Measurements from ENCODE around the gene SYNGR3. TPM values are rescaled to one million over a fixed set of nuclear protein-coding genes. Genes with fewer than 3 reads are reported as not detected.

Gene SYNGR3
- polyA plus RNA-seq, 1 donor from 2014 or later = 61.0 TPM

DNA sequence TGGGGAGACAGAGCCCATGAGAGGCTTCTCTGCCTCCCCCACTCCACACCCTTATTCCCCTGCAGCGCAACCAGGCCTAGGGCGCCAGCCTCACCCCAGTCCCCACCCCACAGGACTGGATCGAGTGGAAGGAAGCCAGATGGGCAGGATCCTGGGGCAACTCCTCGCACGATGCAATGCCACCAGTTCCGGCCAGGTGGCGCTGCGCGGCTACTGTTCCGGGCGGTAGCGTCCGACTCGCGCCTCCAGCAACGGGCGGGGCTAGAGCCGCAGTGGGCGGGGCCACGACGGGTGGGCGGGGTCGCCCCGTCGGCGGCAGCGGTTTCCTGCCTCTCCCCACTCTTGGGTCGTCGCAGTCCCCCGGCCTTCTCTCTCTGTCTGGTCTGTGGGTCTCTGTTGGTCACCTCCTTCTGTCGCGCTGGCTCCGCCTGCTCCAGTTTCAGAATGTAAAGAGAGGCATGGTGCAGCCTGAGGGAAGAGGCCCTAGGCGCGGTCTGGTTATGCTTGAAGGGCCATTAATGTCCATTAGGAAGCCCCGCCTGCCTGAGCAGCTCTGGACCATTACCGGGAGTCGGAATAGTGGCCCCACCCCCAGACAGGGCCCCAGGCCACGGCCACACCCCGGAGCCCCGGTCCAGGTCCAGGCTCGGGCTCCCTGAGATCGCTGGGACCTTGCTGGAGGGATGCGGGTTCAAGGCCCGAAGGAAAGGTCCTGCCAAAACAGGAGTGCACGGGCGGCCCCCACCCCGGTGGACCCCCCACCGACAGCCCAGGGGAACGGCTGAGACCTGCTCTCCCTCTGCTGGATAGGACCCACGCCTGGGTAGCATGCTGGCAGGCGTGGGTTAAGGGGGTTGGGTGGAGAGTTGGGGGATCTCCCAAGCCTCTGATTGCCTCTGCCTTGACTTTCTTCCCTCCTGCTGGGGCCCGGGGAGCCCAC, 33.6 kb downstream of the SYNGR3 start:
- Histone ChIP-seq H3K4me2 (ENCODE audit: low read length) (no peak overlapping the region), H4K20me1 (ENCODE audit: insufficient read depth) (no peaks in the 10 kb centered on the region), H3K79me2 (replicated peaks; ENCODE audit: insufficient read depth, low read length) (no peaks in the 10 kb centered on the region), H3K27ac (ENCODE audit: low read length) (no peak overlapping the region), H3K36me3 (ENCODE audit: insufficient read depth, low read length) (no peaks in the 10 kb centered on the region), H2AFZ (ENCODE audit: low read depth, low read length) (no peak overlapping the region), H3K9ac (ENCODE audit: low read length) (peak overlapping the region; percentile 44), H3K9me2 (ENCODE audit: insufficient read depth, low read length) (no peaks in the 10 kb centered on the region), H3F3A (ENCODE audit: insufficient read depth, low read length, poor library complexity, severe bottlenecking) (no peaks in the 10 kb centered on the region), H3K4me3 (ENCODE audit: low read length) (peak overlapping the region; percentile 52), H3K9me3 (ENCODE audit: low read length) (no peaks in the 10 kb centered on the region), H3K27me3 (ENCODE audit: insufficient read depth, low read depth, low read length) (peaks cover 55% of the 10 kb centered on the region)
- TF ChIP-seq POLR2AphosphoS5 (IDR thresholded peaks at IDR 0.05) (no peak), MXI1 (conservative IDR thresholded peaks at IDR 0.05; ENCODE audit: poor library complexity, severe bottlenecking) (peak; percentile 29), TAF1 (IDR thresholded peaks at IDR 0.05; ENCODE audit: low read depth) (no peak), SMC3 (conservative IDR thresholded peaks at IDR 0.05; ENCODE audit: poor library complexity) (peak; percentile 84), EP300 (conservative IDR thresholded peaks at IDR 0.05; ENCODE audit: poor library complexity, severe bottlenecking) (no peak), EZH2 (IDR thresholded peaks at IDR 0.05; ENCODE audit: borderline replicate concordance, insufficient read depth, low read length, poor library complexity, severe bottlenecking) (no peak), RAD21 (conservative IDR thresholded peaks at IDR 0.05) (peak; percentile 80)
- TF ChIP-seq, protein P1, sequence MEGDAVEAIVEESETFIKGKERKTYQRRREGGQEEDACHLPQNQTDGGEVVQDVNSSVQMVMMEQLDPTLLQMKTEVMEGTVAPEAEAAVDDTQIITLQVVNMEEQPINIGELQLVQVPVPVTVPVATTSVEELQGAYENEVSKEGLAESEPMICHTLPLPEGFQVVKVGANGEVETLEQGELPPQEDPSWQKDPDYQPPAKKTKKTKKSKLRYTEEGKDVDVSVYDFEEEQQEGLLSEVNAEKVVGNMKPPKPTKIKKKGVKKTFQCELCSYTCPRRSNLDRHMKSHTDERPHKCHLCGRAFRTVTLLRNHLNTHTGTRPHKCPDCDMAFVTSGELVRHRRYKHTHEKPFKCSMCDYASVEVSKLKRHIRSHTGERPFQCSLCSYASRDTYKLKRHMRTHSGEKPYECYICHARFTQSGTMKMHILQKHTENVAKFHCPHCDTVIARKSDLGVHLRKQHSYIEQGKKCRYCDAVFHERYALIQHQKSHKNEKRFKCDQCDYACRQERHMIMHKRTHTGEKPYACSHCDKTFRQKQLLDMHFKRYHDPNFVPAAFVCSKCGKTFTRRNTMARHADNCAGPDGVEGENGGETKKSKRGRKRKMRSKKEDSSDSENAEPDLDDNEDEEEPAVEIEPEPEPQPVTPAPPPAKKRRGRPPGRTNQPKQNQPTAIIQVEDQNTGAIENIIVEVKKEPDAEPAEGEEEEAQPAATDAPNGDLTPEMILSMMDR (IDR thresholded peaks at IDR 0.05; ENCODE audit: poor library complexity, severe bottlenecking) = peak; percentile 89
- TF ChIP-seq, protein P2, sequence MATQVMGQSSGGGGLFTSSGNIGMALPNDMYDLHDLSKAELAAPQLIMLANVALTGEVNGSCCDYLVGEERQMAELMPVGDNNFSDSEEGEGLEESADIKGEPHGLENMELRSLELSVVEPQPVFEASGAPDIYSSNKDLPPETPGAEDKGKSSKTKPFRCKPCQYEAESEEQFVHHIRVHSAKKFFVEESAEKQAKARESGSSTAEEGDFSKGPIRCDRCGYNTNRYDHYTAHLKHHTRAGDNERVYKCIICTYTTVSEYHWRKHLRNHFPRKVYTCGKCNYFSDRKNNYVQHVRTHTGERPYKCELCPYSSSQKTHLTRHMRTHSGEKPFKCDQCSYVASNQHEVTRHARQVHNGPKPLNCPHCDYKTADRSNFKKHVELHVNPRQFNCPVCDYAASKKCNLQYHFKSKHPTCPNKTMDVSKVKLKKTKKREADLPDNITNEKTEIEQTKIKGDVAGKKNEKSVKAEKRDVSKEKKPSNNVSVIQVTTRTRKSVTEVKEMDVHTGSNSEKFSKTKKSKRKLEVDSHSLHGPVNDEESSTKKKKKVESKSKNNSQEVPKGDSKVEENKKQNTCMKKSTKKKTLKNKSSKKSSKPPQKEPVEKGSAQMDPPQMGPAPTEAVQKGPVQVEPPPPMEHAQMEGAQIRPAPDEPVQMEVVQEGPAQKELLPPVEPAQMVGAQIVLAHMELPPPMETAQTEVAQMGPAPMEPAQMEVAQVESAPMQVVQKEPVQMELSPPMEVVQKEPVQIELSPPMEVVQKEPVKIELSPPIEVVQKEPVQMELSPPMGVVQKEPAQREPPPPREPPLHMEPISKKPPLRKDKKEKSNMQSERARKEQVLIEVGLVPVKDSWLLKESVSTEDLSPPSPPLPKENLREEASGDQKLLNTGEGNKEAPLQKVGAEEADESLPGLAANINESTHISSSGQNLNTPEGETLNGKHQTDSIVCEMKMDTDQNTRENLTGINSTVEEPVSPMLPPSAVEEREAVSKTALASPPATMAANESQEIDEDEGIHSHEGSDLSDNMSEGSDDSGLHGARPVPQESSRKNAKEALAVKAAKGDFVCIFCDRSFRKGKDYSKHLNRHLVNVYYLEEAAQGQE (IDR thresholded peaks at IDR 0.05; ENCODE audit: borderline replicate concordance) = no peak

DNA sequence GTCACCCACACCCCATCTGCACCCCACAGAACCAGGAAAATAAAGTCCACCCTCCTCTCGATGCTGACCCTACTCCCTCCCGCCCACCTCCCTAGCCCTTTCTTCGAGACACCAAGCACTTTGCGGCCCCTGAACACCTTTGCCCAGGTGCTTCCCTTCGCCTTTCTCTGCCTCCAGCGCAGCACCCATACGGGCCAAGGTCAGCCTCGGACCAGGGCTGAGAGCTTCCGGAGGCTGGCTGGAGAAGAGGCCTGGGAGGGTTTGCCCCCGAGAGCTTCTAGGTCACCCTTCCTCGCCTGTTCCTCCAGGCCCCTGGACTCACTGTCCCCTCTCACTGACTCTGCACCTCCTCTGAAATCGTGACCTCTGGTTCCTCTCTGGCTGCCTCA, 34.3 kb downstream of the SYNGR3 start:
- TF ChIP-seq MXI1 (conservative IDR thresholded peaks at IDR 0.05; ENCODE audit: poor library complexity, severe bottlenecking) = no peak
- Histone ChIP-seq H4K20me1 (ENCODE audit: insufficient read depth) (no peaks in the 10 kb centered on the region), H3K79me2 (replicated peaks; ENCODE audit: insufficient read depth, low read length) (no peaks in the 10 kb centered on the region), H2AFZ (ENCODE audit: low read depth, low read length) (no peak overlapping the region), H3K27me3 (ENCODE audit: insufficient read depth, low read depth, low read length) (peaks cover 51% of the 10 kb centered on the region), H3K4me2 (ENCODE audit: low read length) (no peak overlapping the region), H3K4me3 (ENCODE audit: low read length) (no peak overlapping the region), H3K9me2 (ENCODE audit: insufficient read depth, low read length) (no peaks in the 10 kb centered on the region), H3K9me3 (ENCODE audit: low read length) (no peaks in the 10 kb centered on the region), H3K9ac (ENCODE audit: low read length) (no peak overlapping the region), H3K27ac (ENCODE audit: low read length) (no peak overlapping the region), H3F3A (ENCODE audit: insufficient read depth, low read length, poor library complexity, severe bottlenecking) (no peaks in the 10 kb centered on the region), H3K36me3 (ENCODE audit: insufficient read depth, low read length) (no peaks in the 10 kb centered on the region)
